Choroid plexus epithelial cell (primary cell): ENCODE measurements around the gene ATOSB.
A peak's percentile ranks its signal among the peaks of the same experiment; 100 is the strongest.

Experiments
- DNase-seq: peaks from one replicate; pipeline ENCODE4 v3.0.0-alpha.2; 2010; ENCODE audit warnings: low read depth
- H3K4me3 ChIP-seq: 2 replicates; pipeline ENCODE4 v1.5.1; 2011; ENCODE audit warnings: low read depth, mild to moderate bottlenecking, control low read depth, low read length, moderate library complexity
- TF ChIP-seq, protein P1 (sequence below): conservative IDR thresholded peaks from 2 replicates; pipeline ENCODE4 v1.5.1; 2011; ENCODE audit warnings: low read depth, mild to moderate bottlenecking, control low read depth, inconsistent platforms, low read length, moderate library complexity

ATOSB gene

DNA sequence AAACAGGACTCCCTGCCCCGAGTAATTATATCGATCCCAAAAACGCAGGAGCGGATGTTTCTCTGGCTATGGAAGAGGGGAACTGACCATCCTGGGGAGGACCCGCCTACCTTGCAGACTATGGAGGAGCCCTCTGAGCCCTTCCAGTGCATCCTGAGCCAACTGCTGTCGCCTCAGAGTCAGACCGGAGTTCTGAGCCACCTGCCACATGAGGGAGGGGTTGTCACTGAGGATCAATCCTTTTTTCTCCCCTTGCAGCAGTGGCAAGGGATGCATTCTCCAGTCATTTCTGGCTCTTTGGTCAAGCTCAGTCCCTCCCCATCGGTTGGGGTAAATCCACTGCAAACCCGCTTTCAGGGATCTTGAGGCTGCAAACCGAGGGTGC lies 36.6 kb downstream of the ATOSB start:
- no peak for DNase-seq
- TF ChIP-seq, protein P1, sequence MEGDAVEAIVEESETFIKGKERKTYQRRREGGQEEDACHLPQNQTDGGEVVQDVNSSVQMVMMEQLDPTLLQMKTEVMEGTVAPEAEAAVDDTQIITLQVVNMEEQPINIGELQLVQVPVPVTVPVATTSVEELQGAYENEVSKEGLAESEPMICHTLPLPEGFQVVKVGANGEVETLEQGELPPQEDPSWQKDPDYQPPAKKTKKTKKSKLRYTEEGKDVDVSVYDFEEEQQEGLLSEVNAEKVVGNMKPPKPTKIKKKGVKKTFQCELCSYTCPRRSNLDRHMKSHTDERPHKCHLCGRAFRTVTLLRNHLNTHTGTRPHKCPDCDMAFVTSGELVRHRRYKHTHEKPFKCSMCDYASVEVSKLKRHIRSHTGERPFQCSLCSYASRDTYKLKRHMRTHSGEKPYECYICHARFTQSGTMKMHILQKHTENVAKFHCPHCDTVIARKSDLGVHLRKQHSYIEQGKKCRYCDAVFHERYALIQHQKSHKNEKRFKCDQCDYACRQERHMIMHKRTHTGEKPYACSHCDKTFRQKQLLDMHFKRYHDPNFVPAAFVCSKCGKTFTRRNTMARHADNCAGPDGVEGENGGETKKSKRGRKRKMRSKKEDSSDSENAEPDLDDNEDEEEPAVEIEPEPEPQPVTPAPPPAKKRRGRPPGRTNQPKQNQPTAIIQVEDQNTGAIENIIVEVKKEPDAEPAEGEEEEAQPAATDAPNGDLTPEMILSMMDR, result no peak
- peak overlapping the region; percentile 88 for H3K4me3 ChIP-seq

DNA sequence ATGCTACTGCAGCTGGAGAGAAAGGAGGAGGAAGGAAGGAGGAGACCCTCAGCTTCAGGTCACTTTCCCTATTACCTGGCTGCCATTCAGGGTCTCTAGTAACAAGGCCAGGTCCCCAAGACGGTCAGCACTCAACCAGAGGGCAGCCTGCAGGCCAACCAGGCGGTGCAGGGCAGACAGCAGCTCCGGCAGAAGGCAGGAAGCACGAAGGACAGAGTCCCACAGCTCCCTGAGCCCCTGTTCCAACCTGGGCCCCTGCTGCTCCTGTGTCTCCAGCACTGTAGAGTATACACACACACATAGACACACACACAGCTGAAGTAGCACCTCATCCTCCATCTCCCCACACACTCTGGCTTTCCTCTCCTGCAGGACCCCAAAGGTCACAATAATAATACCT lies 37.6 kb downstream of the ATOSB start:
- no peak for DNase-seq
- H3K4me3 ChIP-seq, result no peak overlapping the region
- TF ChIP-seq, protein P1, result no peak

- H3K4me3 ChIP-seq, result no peak overlapping the region
- no peak for DNase-seq
- TF ChIP-seq, protein P1, result no peak
Observed at GRCh38 chr9:35076848-35077247, 38.8 kb downstream of the ATOSB start.

- DNase-seq, result no peak
- TF ChIP-seq, protein P1, result no peak
- no peak overlapping the region for H3K4me3 ChIP-seq
Observed at GRCh38 chr9:35075358-35075757, 40.3 kb downstream of the ATOSB start.

DNA sequence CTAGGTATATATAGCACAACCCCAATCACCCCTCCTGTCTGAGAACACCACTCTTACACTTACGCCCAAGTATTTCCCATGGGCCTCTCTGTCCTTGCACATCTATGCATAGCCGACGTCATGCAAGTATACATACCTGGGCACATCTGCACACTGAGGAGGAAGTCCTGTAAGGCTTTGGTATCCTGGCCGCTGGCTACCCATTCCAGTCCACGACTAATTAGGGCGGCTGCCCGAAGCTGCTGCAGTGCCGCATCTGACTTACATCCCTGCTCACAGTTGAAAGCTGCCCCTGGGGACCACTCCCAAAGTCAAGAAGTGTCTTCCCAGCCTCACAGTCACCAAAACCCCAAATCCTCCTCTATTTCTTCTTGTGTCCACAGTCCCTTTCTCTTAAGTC lies 40.9 kb downstream of the ATOSB start:
- no peak overlapping the region for H3K4me3 ChIP-seq
- TF ChIP-seq, protein P1, result no peak
- DNase-seq, result no peak

GRCh38 chr9:35074141-35074540 lies 41.5 kb downstream of the ATOSB start:
- DNase-seq, result no peak
- H3K4me3 ChIP-seq, result no peak overlapping the region

DNA sequence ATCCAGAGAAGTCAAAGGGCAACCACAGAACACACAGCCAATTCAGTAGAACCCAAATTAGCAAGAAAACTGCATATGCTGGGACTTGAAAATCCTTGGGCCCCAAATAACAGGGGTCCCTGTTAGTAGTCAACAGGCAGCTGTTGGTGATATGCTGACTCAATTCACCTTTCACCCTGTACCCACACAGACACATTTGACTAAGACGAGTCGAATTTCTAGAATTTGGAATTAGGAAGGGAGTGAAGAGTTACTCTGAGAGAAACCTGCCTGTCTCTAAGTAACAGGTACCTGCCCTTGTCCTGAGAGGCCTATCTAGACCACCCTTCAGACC lies 42.4 kb downstream of the ATOSB start:
- DNase-seq, result peak; percentile 19
- TF ChIP-seq, protein P1, result no peak
- H3K4me3 ChIP-seq, result no peak overlapping the region

More at GRCh38 chr9:35074141-35074540, 41.5 kb downstream of the ATOSB start:
- TF ChIP-seq, protein P1, result no peak
